EL (cell line): Measurements from ENCODE around the gene VPS26A.
"Not testable (repeated sequence)": the region's sequence is repeated elsewhere in the genome, so short reads cannot be mapped to it uniquely, and the experiment has no call there.

Experiments used
- DNase-seq: peaks from one replicate; pipeline ENCODE4 v3.0.0-alpha.2; 2016

The VPS26A gene

DNA sequence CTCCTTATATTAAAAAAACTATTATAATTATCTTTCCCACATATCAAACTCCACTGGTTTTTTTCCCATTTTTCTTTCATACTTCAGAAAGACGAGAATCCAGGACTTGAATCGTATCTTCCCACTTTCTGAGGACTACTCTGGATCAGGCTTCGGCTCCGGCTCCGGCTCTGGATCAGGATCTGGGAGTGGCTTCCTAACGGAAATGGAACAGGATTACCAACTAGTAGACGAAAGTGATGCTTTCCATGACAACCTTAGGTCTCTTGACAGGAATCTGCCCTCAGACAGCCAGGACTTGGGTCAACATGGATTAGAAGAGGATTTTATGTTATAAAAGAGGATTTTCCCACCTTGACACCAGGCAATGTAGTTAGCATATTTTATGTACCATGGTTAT is 20.2 kb upstream of the VPS26A start:
- DNase-seq: no peak

GRCh38 chr10:69104994-69105790 is 18.8 kb upstream of the VPS26A start:
- no peak for DNase-seq

GRCh38 chr10:69107176-69107490 is 16.8 kb upstream of the VPS26A start:
- DNase-seq: no peak

- DNase-seq: no peak
Observed at GRCh38 chr10:69107699-69108098, 16.3 kb upstream of the VPS26A start.

GRCh38 chr10:69119896-69120295 is 4.1 kb upstream of the VPS26A start:
- DNase-seq: no peak

DNA sequence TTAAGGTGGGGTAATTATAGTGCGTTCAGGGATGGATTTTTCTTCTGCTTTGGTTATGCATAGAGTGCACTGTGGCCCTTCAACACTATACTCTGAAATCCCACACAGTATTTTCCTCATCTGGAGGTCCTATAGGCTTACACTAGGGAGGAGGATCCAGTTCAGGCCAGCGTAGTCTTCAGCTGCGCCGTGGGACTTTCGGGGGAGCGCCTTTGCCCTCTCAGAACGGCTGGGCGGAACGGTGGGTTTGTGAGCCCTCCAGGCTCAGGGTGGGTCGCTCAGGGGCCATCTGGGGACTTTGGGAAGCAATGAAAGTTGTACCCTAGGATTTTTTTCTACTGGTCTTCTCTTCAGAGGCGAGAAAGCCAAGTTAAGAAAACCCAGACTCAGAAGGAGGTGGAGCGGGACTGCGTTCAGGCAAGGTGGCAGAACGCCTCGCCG is 652 bp upstream of the VPS26A start:
- peak; percentile 71 for DNase-seq

DNA sequence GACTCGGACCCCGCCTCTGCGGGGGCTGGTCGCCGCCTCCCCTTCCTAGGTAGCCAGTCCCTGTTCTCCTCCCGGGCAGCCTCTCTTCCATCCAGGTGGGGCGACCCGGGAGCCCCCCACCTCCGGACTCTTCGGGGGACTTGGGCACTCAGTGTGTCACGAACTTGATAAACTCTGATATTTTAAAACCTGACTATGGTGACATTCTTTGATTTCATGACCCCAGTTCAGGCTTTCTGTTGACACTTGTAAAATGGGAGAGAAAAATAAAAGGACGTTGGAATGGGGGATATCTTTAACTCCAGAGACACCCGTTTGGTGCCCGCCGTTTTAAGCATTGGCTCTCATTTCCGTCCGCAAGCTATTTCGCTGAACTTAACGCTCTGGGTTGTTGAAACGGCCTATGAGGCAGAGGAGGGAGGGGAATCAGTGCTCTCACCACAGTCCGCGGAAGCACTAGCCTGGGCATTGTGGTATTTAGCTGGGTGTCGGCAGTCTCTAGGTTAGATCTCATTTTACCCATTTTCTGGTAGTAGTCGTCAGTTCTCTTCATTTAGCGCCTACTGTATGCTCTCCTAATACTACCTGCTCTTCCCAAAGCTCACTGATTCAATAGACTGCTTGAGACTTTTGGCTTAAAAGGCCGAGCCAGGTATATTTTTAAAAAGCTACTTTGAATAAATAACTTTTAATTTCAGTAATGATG is 738 bp downstream of the VPS26A start:
- DNase-seq: peak; percentile 77

- DNase-seq: no peak
Observed at GRCh38 chr10:69125554-69125953, 1.6 kb downstream of the VPS26A start.

DNA sequence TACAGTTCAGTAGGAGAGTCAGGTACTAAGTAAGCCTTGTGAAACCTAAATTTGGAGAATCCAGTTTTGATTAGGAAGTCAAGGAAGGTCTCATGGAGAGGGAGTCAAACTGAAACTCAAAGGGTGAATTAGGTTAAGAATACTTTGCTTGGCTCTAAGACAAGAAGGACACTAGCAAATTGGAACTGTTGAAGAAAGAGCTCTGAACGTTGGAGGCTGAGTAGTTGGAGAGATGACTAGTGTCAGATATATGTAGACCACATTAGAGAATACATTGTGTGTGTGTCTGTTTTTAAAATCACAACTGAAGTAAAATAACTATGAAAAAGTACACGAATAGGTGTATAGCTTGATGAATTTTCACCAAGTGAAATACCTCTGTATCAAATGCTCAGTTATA is 6.3 kb downstream of the VPS26A start:
- DNase-seq: peak; percentile 35

DNA sequence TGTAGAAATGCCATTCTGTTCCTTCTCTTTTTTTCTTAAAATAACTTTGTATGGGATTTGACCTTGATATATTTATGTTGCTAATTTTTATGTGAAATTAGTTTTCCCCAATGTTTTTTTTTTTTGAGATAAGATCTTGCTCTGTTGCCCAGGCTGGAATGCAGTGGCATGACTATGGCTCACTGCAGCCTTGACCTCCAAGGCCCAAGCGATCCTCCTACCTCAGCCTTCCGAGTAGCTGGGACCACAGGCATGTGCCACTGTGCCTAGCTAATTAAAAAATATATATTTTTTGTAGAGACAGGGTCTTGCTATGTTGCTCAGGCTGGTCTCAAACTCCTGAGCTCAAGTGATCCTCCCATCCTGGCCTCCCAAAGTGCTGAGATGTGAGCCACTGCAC is 16.0 kb downstream of the VPS26A start:
- DNase-seq: peak; percentile 27

DNA sequence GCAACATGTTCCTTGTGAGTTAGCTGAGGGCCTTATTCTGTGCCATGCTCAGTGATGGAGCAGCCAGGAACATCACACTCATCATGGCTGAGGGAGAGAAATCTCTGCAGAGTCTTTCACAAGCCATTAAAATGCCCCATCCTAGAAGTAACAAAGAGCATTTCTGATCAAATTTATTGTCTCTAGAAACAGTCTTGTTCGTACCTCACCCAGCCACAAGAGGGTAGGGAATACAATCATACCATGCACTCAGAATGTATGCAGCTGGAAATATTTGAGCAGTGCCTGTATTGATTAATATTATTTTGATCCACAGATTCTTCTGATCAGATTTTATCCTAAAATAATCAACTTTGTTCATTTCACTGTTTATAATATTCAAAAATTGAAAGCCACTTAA is 17.3 kb downstream of the VPS26A start:
- DNase-seq: no peak

DNA sequence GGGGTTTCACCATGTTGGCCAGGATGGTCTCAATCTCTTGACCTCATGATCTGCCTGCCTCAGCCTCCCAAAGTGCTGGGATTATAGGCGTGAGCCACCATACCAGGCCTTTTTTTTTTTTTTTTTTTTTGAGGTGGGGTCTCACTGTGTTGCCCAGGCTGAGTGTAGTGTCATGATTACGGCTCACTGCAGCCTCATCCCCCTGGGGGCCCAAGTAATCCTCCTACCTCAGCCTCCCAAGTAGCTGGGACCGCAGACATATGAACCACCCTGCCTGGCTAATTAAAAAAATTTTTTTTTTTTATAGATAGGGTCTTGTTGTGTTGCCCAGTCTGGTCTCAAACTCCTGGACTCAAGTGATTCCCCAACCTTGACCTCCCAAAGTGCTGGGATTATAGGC is 18.1 kb downstream of the VPS26A start:
- DNase-seq: not testable (repeated sequence)

DNA sequence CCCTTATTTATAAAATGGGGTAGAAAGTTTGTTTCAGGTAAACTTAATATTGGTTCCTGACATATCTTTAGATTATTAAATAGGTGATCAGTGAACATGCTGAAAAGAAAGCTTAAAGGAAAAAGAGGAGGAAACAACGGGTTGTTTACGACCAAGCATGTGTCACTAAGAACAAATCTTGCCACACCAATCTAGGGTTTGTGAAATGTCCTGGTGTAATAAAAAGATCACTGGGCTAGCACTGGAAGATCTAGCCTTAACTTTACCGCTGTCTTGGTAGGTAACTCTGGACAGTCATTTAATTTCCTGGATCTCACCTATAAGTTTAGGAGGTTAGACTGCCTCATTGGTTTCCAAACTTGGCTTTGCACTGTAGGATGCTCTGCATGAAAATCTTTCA is 19.0 kb downstream of the VPS26A start:
- no peak for DNase-seq

DNA sequence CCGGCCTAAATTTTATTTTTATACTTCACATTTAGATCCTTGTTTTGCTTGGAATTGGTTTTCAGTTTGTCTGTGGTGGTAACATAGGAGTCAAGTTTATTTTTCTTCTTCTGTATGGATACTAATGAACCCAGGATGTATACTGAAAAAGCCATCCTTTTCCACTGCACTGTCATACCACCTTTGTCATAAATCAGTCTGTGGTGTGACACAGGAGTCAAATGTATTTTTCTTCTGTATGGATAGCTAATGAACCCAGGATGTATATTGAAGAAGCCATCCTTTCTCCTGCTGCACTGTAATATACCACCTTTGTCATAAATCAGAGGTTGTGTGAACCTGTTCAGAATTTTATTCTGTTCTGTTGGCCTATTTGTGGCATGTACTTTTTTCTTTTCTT is 21.4 kb downstream of the VPS26A start:
- no peak for DNase-seq

GRCh38 chr10:69145864-69146263 is 21.9 kb downstream of the VPS26A start:
- DNase-seq: no peak

GRCh38 chr10:69146759-69147158 is 22.8 kb downstream of the VPS26A start:
- DNase-seq: peak; percentile 17

DNA sequence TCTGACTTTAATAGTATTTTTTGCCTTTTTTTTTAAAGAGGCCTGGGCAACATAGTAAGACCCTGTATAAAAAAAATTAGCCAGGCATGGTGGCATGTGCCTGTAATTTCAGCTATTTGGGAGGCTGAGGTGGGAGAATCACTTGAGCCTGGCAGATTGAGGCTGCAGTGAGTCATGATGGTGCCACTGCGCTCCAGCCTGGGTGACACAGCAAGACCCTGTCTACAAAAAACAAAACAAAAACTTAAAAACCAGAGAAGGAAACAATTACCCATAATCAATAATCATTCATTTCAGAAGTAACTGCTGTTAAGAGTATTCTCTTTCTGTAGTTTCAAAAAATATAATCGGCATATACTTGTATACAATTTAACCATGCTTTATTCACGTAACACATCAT is 28.0 kb downstream of the VPS26A start:
- no peak for DNase-seq

- DNase-seq: no peak
Observed at GRCh38 chr10:69153227-69153626, 29.2 kb downstream of the VPS26A start.

- peak; percentile 67 for DNase-seq
Observed at GRCh38 chr10:69160809-69161241, 36.8 kb downstream of the VPS26A start.

DNA sequence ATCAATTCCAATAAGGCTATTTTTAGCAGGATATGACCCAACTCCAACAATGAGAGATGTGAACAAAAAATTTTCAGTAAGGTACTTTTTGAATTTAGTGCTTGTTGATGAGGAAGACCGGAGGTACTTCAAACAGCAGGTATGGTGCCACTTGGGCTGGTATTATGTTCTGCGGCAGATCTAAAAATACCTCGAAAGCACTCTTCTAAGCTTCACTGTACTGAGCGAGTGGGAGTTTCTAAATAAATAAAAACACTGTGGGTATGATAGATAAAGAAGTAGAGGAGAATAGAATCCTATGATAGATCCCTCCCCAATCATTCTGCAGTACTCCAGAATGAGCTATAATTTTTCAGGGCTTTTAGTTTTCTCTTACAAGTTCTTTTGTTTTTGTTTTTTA is 44.5 kb downstream of the VPS26A start:
- no peak for DNase-seq

- peak; percentile 13 for DNase-seq
Observed at GRCh38 chr10:69172241-69172982, 48.4 kb downstream of the VPS26A start.

DNA sequence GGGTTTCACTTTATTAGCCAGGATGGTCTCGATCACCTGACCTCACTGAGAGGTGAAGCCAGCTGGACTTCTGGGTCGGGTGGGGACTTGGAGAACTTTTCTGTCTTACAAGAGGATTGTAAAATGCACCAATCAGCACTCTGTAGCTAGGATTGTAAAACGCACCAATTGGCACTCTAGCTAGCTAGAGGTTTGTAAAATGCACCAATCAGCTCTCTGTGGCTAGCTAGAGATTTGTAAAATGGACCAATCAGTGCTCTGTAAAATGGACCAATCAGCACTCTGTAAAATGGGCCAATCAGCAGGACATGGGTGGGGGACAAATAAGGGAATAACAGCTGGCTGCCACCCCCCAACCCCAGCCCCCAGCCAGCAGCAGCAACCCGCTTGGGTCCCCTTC is 51.3 kb downstream of the VPS26A start:
- not testable (repeated sequence) for DNase-seq

- no peak for DNase-seq
Observed at GRCh38 chr10:69176823-69177222, 52.8 kb downstream of the VPS26A start.
